ENCODE results near the gene SKAP1.

DNA sequence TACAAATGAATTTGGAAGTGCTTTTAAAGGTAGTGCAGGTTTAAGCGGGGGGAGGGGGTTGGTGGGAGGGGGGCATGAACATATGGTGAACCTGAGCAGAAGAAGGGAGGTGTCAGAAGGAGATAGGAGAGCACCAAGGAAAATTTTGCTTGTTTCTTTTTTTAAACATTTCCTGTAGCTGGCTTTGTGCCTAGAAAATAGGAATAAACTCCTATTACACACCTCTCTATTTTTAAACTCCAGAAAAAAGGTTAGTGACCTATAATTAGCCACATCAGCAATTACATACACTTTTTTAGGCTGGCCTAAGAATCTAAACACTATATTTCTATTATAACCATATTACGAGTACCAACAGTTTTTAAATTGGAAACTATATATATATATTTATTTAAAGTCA lies 159.1 kb downstream of the SKAP1 start:
- TF ChIP-seq, protein P1, sequence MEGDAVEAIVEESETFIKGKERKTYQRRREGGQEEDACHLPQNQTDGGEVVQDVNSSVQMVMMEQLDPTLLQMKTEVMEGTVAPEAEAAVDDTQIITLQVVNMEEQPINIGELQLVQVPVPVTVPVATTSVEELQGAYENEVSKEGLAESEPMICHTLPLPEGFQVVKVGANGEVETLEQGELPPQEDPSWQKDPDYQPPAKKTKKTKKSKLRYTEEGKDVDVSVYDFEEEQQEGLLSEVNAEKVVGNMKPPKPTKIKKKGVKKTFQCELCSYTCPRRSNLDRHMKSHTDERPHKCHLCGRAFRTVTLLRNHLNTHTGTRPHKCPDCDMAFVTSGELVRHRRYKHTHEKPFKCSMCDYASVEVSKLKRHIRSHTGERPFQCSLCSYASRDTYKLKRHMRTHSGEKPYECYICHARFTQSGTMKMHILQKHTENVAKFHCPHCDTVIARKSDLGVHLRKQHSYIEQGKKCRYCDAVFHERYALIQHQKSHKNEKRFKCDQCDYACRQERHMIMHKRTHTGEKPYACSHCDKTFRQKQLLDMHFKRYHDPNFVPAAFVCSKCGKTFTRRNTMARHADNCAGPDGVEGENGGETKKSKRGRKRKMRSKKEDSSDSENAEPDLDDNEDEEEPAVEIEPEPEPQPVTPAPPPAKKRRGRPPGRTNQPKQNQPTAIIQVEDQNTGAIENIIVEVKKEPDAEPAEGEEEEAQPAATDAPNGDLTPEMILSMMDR (IDR thresholded peaks at IDR 0.05), result no peak
- TF ChIP-seq POLR2A (IDR thresholded peaks at IDR 0.05), result no peak

Data from thyroid gland (tissue), 4 donors.